ENCODE results near the gene RAE1.
A peak's percentile ranks its signal among the peaks of the same experiment; 100 is the strongest.

The RAE1 gene

DNA sequence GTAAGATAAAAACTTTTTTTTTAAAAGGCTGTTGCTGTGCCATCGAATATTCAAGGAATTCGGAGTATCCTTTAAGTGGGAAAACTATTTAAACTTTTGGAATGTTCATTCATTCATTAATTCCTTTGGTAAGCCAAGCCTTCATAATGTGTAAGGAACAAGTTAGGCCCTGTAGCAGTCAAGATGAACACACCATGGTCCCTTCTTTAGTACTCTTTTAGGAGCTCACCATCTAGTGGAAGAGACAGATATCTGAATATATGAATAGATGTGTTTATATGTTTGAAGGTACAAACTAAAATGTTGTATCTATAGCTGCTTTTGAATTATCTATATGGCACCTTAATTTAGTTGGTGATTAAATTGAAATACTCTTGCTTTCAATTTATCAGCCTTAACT lies 15.7 kb upstream of the RAE1 start:
- WGBS (ENCODE audit: extremely low coverage, insufficient coverage, insufficient read length), result no CpG with 5 or more reads among the region's 2 CpGs
- no peak overlapping the region for H3K27ac ChIP-seq (ENCODE audit: low read depth, low read length)
- H2BK12ac ChIP-seq (ENCODE audit: low read length), result no peak overlapping the region
- H3K9me3 ChIP-seq (ENCODE audit: insufficient read depth, low read depth, low read length), result no peaks in the 10 kb centered on the region
- H3K4me1 ChIP-seq (ENCODE audit: control insufficient read depth in 1 of 2, insufficient read depth in 2 of 2, low read length in 2 of 2), result no peaks in the 10 kb centered on the region
- H3K4ac ChIP-seq (ENCODE audit: low read depth, low read length), result no peak overlapping the region
- no peaks in the 10 kb centered on the region for H3K27me3 ChIP-seq (ENCODE audit: insufficient read depth, low read length)
- no peak overlapping the region for H3K9ac ChIP-seq (ENCODE audit: low read length)
- H4K8ac ChIP-seq (ENCODE audit: low read depth, low read length), result no peak overlapping the region
- no peak overlapping the region for H3K4me2 ChIP-seq (ENCODE audit: low read length)
- H2BK120ac ChIP-seq (ENCODE audit: insufficient read depth, low read length, poor library complexity), result no peak overlapping the region
- no peak overlapping the region for H3K23ac ChIP-seq (ENCODE audit: low read length)
- H2AK5ac ChIP-seq (ENCODE audit: low read length), result no peak overlapping the region
- peak in 1 of 2 donors; percentile 14 for DNase-seq
- H3K18ac ChIP-seq (ENCODE audit: low read length), result no peak overlapping the region
- no peak overlapping the region for H4K12ac ChIP-seq (ENCODE audit: low read depth, low read length)
- H3K79me2 ChIP-seq (ENCODE audit: control insufficient read depth, insufficient read depth, low read length, poor library complexity), result no peaks in the 10 kb centered on the region
- no peak overlapping the region for H3K4me3 ChIP-seq (ENCODE audit: low read depth, low read length)
- no peak overlapping the region for H2BK5ac ChIP-seq (ENCODE audit: low read depth, low read length, poor library complexity)
- H4K91ac ChIP-seq (ENCODE audit: low read depth, low read length), result no peak overlapping the region
- H2AFZ ChIP-seq (ENCODE audit: insufficient read depth, low read length, poor library complexity), result no peak overlapping the region
- H3K14ac ChIP-seq (ENCODE audit: low read length), result no peak overlapping the region
- H3K79me1 ChIP-seq (ENCODE audit: low read length), result no peaks in the 10 kb centered on the region
- H3K36me3 ChIP-seq (ENCODE audit: control insufficient read depth in 1 of 2, insufficient read depth in 2 of 2, low read length in 2 of 2), result no peaks in the 10 kb centered on the region

GRCh38 chr20:57341663-57342062 lies 9.4 kb upstream of the RAE1 start:
- H2BK12ac ChIP-seq (ENCODE audit: low read length), result no peak overlapping the region
- no peak overlapping the region for H3K4me3 ChIP-seq (ENCODE audit: low read depth, low read length)
- no peaks in the 10 kb centered on the region for H3K36me3 ChIP-seq (ENCODE audit: control insufficient read depth in 1 of 2, insufficient read depth in 2 of 2, low read length in 2 of 2)
- H3K9me3 ChIP-seq (ENCODE audit: insufficient read depth, low read depth, low read length), result no peaks in the 10 kb centered on the region
- no peak overlapping the region for H3K4me2 ChIP-seq (ENCODE audit: low read length)
- H4K8ac ChIP-seq (ENCODE audit: low read depth, low read length), result no peak overlapping the region
- H3K27ac ChIP-seq (ENCODE audit: low read depth, low read length), result no peak overlapping the region
- no peak overlapping the region for H2BK120ac ChIP-seq (ENCODE audit: insufficient read depth, low read length, poor library complexity)
- no peak overlapping the region for H4K12ac ChIP-seq (ENCODE audit: low read depth, low read length)
- no peak overlapping the region for H3K14ac ChIP-seq (ENCODE audit: low read length)
- H3K4me1 ChIP-seq (ENCODE audit: control insufficient read depth in 1 of 2, insufficient read depth in 2 of 2, low read length in 2 of 2), result no peaks in the 10 kb centered on the region
- H3K23ac ChIP-seq (ENCODE audit: low read length), result no peak overlapping the region
- H3K9ac ChIP-seq (ENCODE audit: low read length), result no peak overlapping the region
- no peak overlapping the region for H3K4ac ChIP-seq (ENCODE audit: low read depth, low read length)
- no peak overlapping the region for H2AFZ ChIP-seq (ENCODE audit: insufficient read depth, low read length, poor library complexity)
- no peak overlapping the region for H4K91ac ChIP-seq (ENCODE audit: low read depth, low read length)
- no peak overlapping the region for H2AK5ac ChIP-seq (ENCODE audit: low read length)
- H2BK5ac ChIP-seq (ENCODE audit: low read depth, low read length, poor library complexity), result no peak overlapping the region
- no peaks in the 10 kb centered on the region for H3K79me2 ChIP-seq (ENCODE audit: control insufficient read depth, insufficient read depth, low read length, poor library complexity)
- H3K79me1 ChIP-seq (ENCODE audit: low read length), result no peaks in the 10 kb centered on the region
- H3K27me3 ChIP-seq (ENCODE audit: insufficient read depth, low read length), result no peaks in the 10 kb centered on the region
- no CpG with 5 or more reads among the region's 2 CpGs for WGBS (ENCODE audit: extremely low coverage, insufficient coverage, insufficient read length)
- no peak overlapping the region for H3K18ac ChIP-seq (ENCODE audit: low read length)
- DNase-seq, result no peak

- Histone ChIP-seq H3K36me3 (ENCODE audit: control insufficient read depth in 1 of 2, insufficient read depth in 2 of 2, low read length in 2 of 2) (no peaks in the 10 kb centered on the region), H3K27ac (ENCODE audit: low read depth, low read length) (no peak overlapping the region), H3K4ac (ENCODE audit: low read depth, low read length) (no peak overlapping the region), H3K4me2 (ENCODE audit: low read length) (no peak overlapping the region), H3K79me1 (ENCODE audit: low read length) (no peaks in the 10 kb centered on the region), H3K23ac (ENCODE audit: low read length) (no peak overlapping the region), H4K12ac (ENCODE audit: low read depth, low read length) (no peak overlapping the region), H3K4me3 (ENCODE audit: low read depth, low read length) (no peak overlapping the region), H4K8ac (ENCODE audit: low read depth, low read length) (no peak overlapping the region), H3K4me1 (ENCODE audit: control insufficient read depth in 1 of 2, insufficient read depth in 2 of 2, low read length in 2 of 2) (no peaks in the 10 kb centered on the region), H4K91ac (ENCODE audit: low read depth, low read length) (no peak overlapping the region), H3K27me3 (ENCODE audit: insufficient read depth, low read length) (no peaks in the 10 kb centered on the region), H3K9ac (ENCODE audit: low read length) (no peak overlapping the region), H3K18ac (ENCODE audit: low read length) (no peak overlapping the region), H2BK12ac (ENCODE audit: low read length) (no peak overlapping the region), H3K9me3 (ENCODE audit: insufficient read depth, low read depth, low read length) (no peaks in the 10 kb centered on the region), H3K14ac (ENCODE audit: low read length) (no peak overlapping the region), H2BK120ac (ENCODE audit: insufficient read depth, low read length, poor library complexity) (no peak overlapping the region), H2BK5ac (ENCODE audit: low read depth, low read length, poor library complexity) (no peak overlapping the region), H2AFZ (ENCODE audit: insufficient read depth, low read length, poor library complexity) (no peak overlapping the region), H2AK5ac (ENCODE audit: low read length) (no peak overlapping the region), H3K79me2 (ENCODE audit: control insufficient read depth, insufficient read depth, low read length, poor library complexity) (no peaks in the 10 kb centered on the region)
- WGBS (ENCODE audit: extremely low coverage, insufficient coverage, insufficient read length), result no CpG with 5 or more reads among the region's 2 CpGs
- DNase-seq, result no peak
Observed at GRCh38 chr20:57342829-57343228, 8.2 kb upstream of the RAE1 start.

DNA sequence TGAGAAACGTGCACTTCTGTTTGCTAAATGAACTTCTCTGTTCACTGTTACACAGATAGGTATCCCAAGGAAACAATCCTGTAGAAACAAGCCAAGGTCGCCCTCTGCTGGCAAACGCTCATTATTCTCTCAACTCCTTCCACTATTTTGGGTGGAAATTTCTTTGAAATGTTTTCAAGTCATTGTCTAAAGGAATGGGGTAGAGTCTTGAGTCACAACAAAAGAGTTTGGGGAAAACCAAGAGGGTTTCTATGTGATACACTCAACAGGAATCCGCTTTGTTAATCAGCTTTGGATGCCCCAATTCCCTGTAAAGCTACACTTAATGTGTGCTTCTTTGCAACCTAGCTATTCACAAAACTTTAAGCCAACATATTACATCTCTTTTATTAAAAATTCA lies 4.6 kb upstream of the RAE1 start:
- Histone ChIP-seq H3K36me3 (ENCODE audit: control insufficient read depth in 1 of 2, insufficient read depth in 2 of 2, low read length in 2 of 2) (no peaks in the 10 kb centered on the region), H3K4ac (ENCODE audit: low read depth, low read length) (no peak overlapping the region), H3K4me2 (ENCODE audit: low read length) (no peak overlapping the region), H3K14ac (ENCODE audit: low read length) (no peak overlapping the region), H3K27me3 (ENCODE audit: insufficient read depth, low read length) (no peaks in the 10 kb centered on the region), H2BK12ac (ENCODE audit: low read length) (no peak overlapping the region), H2BK5ac (ENCODE audit: low read depth, low read length, poor library complexity) (no peak overlapping the region), H2BK120ac (ENCODE audit: insufficient read depth, low read length, poor library complexity) (no peak overlapping the region), H3K79me1 (ENCODE audit: low read length) (peaks cover 4% of the 10 kb centered on the region), H4K91ac (ENCODE audit: low read depth, low read length) (no peak overlapping the region), H3K23ac (ENCODE audit: low read length) (no peak overlapping the region), H3K4me1 (ENCODE audit: control insufficient read depth in 1 of 2, insufficient read depth in 2 of 2, low read length in 2 of 2) (no peaks in the 10 kb centered on the region), H3K9me3 (ENCODE audit: insufficient read depth, low read depth, low read length) (no peaks in the 10 kb centered on the region), H3K27ac (ENCODE audit: low read depth, low read length) (no peak overlapping the region), H3K18ac (ENCODE audit: low read length) (no peak overlapping the region), H2AFZ (ENCODE audit: insufficient read depth, low read length, poor library complexity) (no peak overlapping the region), H3K4me3 (ENCODE audit: low read depth, low read length) (no peak overlapping the region), H4K12ac (ENCODE audit: low read depth, low read length) (no peak overlapping the region), H2AK5ac (ENCODE audit: low read length) (no peak overlapping the region), H3K9ac (ENCODE audit: low read length) (no peak overlapping the region), H4K8ac (ENCODE audit: low read depth, low read length) (no peak overlapping the region), H3K79me2 (ENCODE audit: control insufficient read depth, insufficient read depth, low read length, poor library complexity) (peaks cover 4% of the 10 kb centered on the region)
- WGBS (ENCODE audit: extremely low coverage, insufficient coverage, insufficient read length), result no CpG with 5 or more reads among the region's 4 CpGs
- peak; percentile 89 to 97 for DNase-seq
